Fibroblast of gingiva (primary cell): ENCODE results near the gene APOA4.
A peak's percentile ranks its signal among the peaks of the same experiment; 100 is the strongest.

ENCODE experiments used
- DNase-seq: peaks from one replicate; pipeline ENCODE4 v3.0.0-alpha.2; 2011; ENCODE audit warnings: low read depth

The APOA4 gene

DNA sequence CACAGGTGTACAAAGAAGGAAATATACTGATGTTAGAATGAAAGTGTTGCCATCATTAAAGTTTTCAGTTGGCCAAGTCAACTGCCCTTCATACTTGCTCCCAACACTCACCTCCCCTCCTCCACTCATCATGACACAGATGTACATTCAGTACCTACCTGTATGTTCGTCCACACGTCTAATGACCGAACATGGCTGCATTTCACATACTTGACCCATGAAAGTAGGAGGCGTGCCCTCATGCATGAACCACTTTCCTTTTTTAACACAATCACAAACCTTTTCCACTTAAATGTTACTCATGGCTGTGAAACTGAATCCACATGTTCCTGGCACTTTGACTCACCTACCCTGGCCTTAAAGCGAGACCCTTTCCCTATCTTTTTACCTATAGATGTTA is 47.1 kb downstream of the APOA4 start:
- DNase-seq, result no peak

DNA sequence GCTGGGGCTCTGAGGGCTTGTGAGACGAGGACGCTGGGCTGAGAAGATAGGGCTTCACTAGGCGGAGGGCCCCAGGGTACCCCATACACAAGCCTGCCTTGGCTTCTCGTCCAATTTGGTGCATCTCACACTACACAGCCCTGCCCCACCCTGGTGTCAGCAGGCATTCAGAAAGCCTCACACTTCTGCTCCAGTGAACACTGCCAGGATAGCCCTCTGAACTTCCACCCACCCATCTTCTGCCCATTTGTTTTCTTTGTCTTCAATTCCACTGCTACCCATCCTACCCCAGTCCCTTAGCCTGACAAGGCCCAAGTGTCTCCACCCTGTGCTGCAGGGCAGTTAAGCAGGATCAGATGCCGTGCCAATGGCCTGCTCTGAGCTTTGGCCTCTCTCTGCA is 48.4 kb downstream of the APOA4 start:
- DNase-seq, result no peak

DNA sequence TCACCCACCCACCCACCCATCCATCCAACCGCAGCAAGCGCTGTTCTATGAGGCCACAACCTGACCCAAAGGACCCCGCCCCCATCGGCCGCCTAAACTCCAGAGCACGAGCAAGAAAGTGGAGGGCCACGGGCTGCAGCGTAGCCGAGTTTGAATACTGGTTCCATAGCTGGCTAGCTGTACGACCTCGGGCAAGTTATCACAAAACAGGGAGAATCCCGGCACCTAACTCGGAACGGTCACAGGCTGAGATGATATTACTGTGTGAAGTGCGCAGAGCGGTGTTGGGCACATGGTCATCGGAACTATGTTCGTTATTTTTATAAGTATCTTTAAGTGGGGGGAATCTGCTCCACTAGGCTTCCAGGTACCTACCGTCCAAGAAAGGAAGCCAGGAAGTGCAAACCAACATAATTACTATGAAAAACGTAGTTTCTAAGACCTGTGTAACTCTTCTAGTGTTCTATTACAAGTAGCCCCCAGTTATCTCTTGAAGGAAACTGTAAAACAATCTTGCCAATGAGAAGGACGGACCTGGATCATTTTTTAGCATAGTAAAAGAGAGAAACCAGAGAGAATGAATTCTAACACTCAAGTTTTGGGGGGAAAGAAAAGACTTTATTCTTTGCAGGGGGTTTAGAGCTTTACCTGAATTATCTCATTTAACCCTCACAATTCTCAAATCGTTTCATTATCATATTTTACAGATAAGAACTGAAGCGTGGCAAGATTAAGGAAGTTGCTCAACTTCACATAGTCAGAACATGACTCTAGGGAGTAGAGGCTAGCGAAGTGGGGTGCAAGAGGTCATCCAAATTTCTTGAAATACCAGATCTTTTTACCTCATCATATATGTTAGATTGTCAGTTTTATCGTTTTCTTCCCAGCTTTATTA is 49.7 kb downstream of the APOA4 start:
- no peak for DNase-seq

DNA sequence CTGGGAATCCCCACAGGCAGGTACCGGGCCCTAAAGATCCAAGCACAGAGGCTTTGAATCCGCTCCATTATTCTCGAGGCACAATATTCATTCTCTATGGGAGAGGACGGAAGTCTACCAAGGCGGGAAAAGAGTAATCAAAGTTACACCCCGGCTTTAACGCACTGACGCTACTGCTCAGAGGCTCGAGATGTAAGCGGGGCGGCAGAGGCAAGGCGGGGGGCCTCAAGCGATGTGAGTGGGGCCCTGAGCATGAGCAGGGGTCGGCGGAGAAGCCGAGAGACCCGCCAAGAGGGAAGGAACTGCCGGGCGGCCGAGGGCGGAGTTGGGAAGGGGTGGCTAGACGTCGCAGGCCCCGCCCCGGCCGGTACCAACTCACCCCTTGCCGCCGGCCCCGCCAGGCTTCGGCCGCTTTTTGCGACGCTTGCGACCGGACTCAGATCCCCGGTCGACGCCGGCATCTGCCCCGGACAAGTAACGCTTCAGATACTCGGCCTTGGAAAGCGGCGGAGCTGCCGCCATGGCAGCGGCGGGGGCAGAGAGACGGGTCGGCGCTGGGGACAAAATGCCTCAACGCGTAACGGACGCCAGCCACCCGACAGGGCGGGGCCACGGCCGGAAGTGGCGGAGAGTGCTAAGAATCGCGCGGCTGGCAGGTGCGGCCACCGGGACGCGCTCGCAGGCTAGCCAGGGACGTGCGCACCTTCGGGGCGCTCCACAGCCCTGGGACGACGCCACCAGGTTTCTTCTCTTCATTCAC is 50.5 kb downstream of the APOA4 start, which contains the start of gene BUD13:
BUD13 (minus strand) TSS at position 545 of the 760 bp plus-strand sequence; CDS start at position 522, 23 bp downstream.
- peak; percentile 77 for DNase-seq

DNA sequence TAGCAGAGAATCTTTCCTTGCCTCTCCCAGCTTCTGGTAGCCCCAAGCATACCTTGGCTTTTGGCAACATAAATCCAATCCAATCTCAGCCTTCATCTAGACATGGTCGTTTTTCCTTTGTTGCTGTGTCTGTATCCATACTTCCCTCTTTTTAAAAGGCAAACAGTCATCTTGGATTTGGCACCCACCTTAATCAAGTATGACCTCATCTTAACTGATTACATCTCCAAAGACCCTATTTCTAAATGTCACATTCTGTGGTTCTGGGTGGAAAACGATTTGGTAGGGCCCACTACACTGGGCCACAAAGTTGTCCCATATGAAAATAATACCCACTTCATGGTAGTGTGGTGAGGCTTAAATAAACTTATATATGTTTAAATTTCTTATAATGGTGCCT is 51.2 kb downstream of the APOA4 start:
- DNase-seq, result no peak
